GM12865 (cell line): ENCODE results near the gene CREB1.
A peak's percentile ranks its signal among the peaks of the same experiment; 100 is the strongest.
"Not testable (repeated sequence)": the region's sequence is repeated elsewhere in the genome, so short reads cannot be mapped to it uniquely, and the experiment has no call there.

Experiments used
- DNase-seq: peaks from one replicate; pipeline ENCODE4 v3.0.0; 2010; ENCODE audit warnings: low read depth
- H3K4me3 ChIP-seq: 2 replicates; pipeline ENCODE4 v1.5.1; 2011; ENCODE audit warnings: mild to moderate bottlenecking, low read depth, low read length, control low read depth
- CTCF ChIP-seq: IDR thresholded peaks from 2 replicates; pipeline ENCODE4 v1.5.1; 2011; ENCODE audit warnings: low read length, control low read depth, low read depth, inconsistent platforms; ENCODE audit not compliant: insufficient read depth; ENCODE audit errors: missing control alignments

The CREB1 gene

GRCh38 chr2:207494137-207494536, 35.6 kb upstream of the CREB1 start:
- DNase-seq: no peak
- no peak overlapping the region for H3K4me3 ChIP-seq
- no peak for TF ChIP-seq CTCF

GRCh38 chr2:207496936-207497335, 32.8 kb upstream of the CREB1 start:
- H3K4me3 ChIP-seq, DNase-seq: not testable (repeated sequence)

- TF ChIP-seq CTCF: no peak
- DNase-seq: no peak
- no peak overlapping the region for H3K4me3 ChIP-seq
Observed at GRCh38 chr2:207497596-207497995, 32.2 kb upstream of the CREB1 start.

GRCh38 chr2:207498427-207498826, 31.3 kb upstream of the CREB1 start:
- no peak for TF ChIP-seq CTCF
- no peak overlapping the region for H3K4me3 ChIP-seq
- no peak for DNase-seq

- no peak for TF ChIP-seq CTCF
- H3K4me3 ChIP-seq: no peak overlapping the region
- DNase-seq: no peak
Observed at GRCh38 chr2:207499114-207499513, 30.6 kb upstream of the CREB1 start.

- TF ChIP-seq CTCF: no peak
- no peak overlapping the region for H3K4me3 ChIP-seq
- no peak for DNase-seq
Observed at GRCh38 chr2:207501802-207502576, 27.8 kb upstream of the CREB1 start.

- DNase-seq: peak; percentile 39
- TF ChIP-seq CTCF: no peak
- H3K4me3 ChIP-seq: no peak overlapping the region
Observed at GRCh38 chr2:207502577-207503198, 27.1 kb upstream of the CREB1 start.
